Astrocyte (in vitro differentiated cells and primary cell): ENCODE measurements around the gene CNTNAP2. TPM values are rescaled to one million over a fixed set of nuclear protein-coding genes. Genes with fewer than 3 reads are reported as not detected.

Source experiments
- DNase-seq: peaks from one replicate; pipeline ENCODE4 v3.0.0-alpha.2; 2010; ENCODE audit warnings: low read depth
- FAIRE-seq: peaks from 2 replicates; lab custom pipeline; 2011; peaks lifted over from hg19 to GRCh38; lab: Jason Lieb, UNC
- H2AFZ ChIP-seq: 2 replicates; pipeline ENCODE4 v1.6.0; 2012; ENCODE audit warnings: low read depth, low read length, inconsistent platforms
- H3K27ac ChIP-seq: 2 replicates; pipeline ENCODE4 v1.5.1; 2011; ENCODE audit warnings: low read depth, low read length, inconsistent platforms
- H3K27me3 ChIP-seq: 2 replicates; pipeline ENCODE4 v1.6.0; 2011; ENCODE audit warnings: low read length, inconsistent platforms; ENCODE audit not compliant: insufficient read depth
- H3K36me3 ChIP-seq: 2 replicates; pipeline ENCODE4 v1.5.1; 2011; ENCODE audit warnings: low read length, inconsistent platforms; ENCODE audit not compliant: insufficient read depth
- H3K4me1 ChIP-seq: 2 replicates; pipeline ENCODE4 v1.5.1; 2011; ENCODE audit warnings: low read length, inconsistent platforms; ENCODE audit not compliant: insufficient read depth
- H3K4me2 ChIP-seq: 2 replicates; pipeline ENCODE4 v1.6.0; 2012; ENCODE audit warnings: low read length, inconsistent platforms
- H3K4me3 ChIP-seq: 2 replicates; pipeline ENCODE4 v1.5.1; 2011; ENCODE audit warnings: low read depth, mild to moderate bottlenecking, low read length, inconsistent platforms; ENCODE audit not compliant: insufficient read depth
- H3K79me2 ChIP-seq: 2 replicates; pipeline ENCODE4 v1.6.0; 2012; ENCODE audit warnings: mild to moderate bottlenecking, low read length, inconsistent platforms; ENCODE audit not compliant: insufficient read depth
- H3K9ac ChIP-seq: 2 replicates; pipeline ENCODE4 v1.6.0; 2012; ENCODE audit warnings: mild to moderate bottlenecking, low read length, inconsistent platforms
- H3K9me3 ChIP-seq: 2 replicates; pipeline ENCODE4 v1.5.1; 2012; ENCODE audit warnings: low read depth, mild to moderate bottlenecking, low read length, inconsistent platforms; ENCODE audit not compliant: insufficient read depth
- H4K20me1 ChIP-seq: 2 replicates; pipeline ENCODE4 v1.6.0; 2012; ENCODE audit warnings: low read length, inconsistent platforms; ENCODE audit not compliant: insufficient read depth
- H3K27ac Mint-ChIP-seq: one replicate; pipeline ENCODE4 v1.8.0; 2021; ENCODE audit warnings: mild to moderate bottlenecking, mixed read lengths; ENCODE audit not compliant: unreplicated experiment
- H3K27me3 Mint-ChIP-seq: one replicate; pipeline ENCODE4 v1.8.0; 2021; ENCODE audit warnings: low read depth, mixed read lengths; ENCODE audit not compliant: unreplicated experiment
- H3K36me3 Mint-ChIP-seq: one replicate; pipeline ENCODE4 v1.8.0; 2021; ENCODE audit warnings: low read depth, mixed read lengths; ENCODE audit not compliant: unreplicated experiment
- H3K4me1 Mint-ChIP-seq: one replicate; pipeline ENCODE4 v1.8.0; 2021; ENCODE audit warnings: low read depth, mixed read lengths; ENCODE audit not compliant: unreplicated experiment
- H3K4me3 Mint-ChIP-seq: one replicate; pipeline ENCODE4 v1.8.0; 2021; ENCODE audit warnings: mild to moderate bottlenecking, moderate library complexity, mixed read lengths; ENCODE audit not compliant: unreplicated experiment
- H3K9me3 Mint-ChIP-seq: one replicate; pipeline ENCODE4 v1.8.0; 2021; ENCODE audit warnings: mild to moderate bottlenecking, mixed read lengths; ENCODE audit not compliant: unreplicated experiment
- CTCF ChIP-seq: IDR thresholded peaks from 2 replicates; pipeline ENCODE4 v1.5.1; 2011; ENCODE audit warnings: low read depth, mild to moderate bottlenecking, inconsistent platforms, low read length, moderate library complexity; ENCODE audit not compliant: insufficient read depth
- EZH2 ChIP-seq: IDR thresholded peaks from 2 replicates; pipeline ENCODE4 v1.6.1; 2012; ENCODE audit warnings: mild to moderate bottlenecking, low read length, inconsistent platforms; ENCODE audit not compliant: insufficient read depth
- total RNA-seq: library from RNA; stranded (reverse); gene quantifications from 2 replicates; pipeline ENCODE4 v1.2.1, GENCODE V29; 2021

Gene CNTNAP2
- total RNA-seq, 1 donor from 2014 or later = 20.0 TPM

- Histone ChIP-seq H4K20me1 (no peaks in the 10 kb centered on the region), H3K9ac (no peak overlapping the region), H3K27me3 (no peaks in the 10 kb centered on the region), H3K9me3 (no peaks in the 10 kb centered on the region), H2AFZ (no peak overlapping the region), H3K36me3 (no peaks in the 10 kb centered on the region), H3K27ac (no peak overlapping the region), H3K4me3 (no peak overlapping the region), H3K4me1 (no peaks in the 10 kb centered on the region), H3K79me2 (no peaks in the 10 kb centered on the region), H3K4me2 (no peak overlapping the region)
- TF ChIP-seq CTCF = no peak
- no peak for TF ChIP-seq EZH2
- H3K4me3 Mint-ChIP-seq = no peak overlapping the region
- no peaks in the 10 kb centered on the region for H3K27me3 Mint-ChIP-seq
- DNase-seq (no peak), FAIRE-seq (no peak)
- H3K27ac Mint-ChIP-seq = no peak overlapping the region
- H3K36me3 Mint-ChIP-seq = no peaks in the 10 kb centered on the region
- no peaks in the 10 kb centered on the region for H3K9me3 Mint-ChIP-seq
- H3K4me1 Mint-ChIP-seq = no peaks in the 10 kb centered on the region
These were observed 891.9 kb downstream of the CNTNAP2 start for GRCh38 chr7:147008530-147008929.

GRCh38 chr7:147012666-147013065 is 896.1 kb downstream of the CNTNAP2 start:
- no peaks in the 10 kb centered on the region for H4K20me1 ChIP-seq
- no peak overlapping the region for H3K27ac Mint-ChIP-seq
- no peaks in the 10 kb centered on the region for H3K9me3 Mint-ChIP-seq
- H3K36me3 ChIP-seq = no peaks in the 10 kb centered on the region
- TF ChIP-seq EZH2 (no peak), CTCF (no peak)
- FAIRE-seq = no peak
- peaks cover 2% of the 10 kb centered on the region for H3K4me1 Mint-ChIP-seq
- no peak overlapping the region for H3K27ac ChIP-seq
- H3K4me1 ChIP-seq = no peaks in the 10 kb centered on the region
- H3K4me3 ChIP-seq = no peak overlapping the region
- no peaks in the 10 kb centered on the region for H3K36me3 Mint-ChIP-seq
- no peaks in the 10 kb centered on the region for H3K27me3 Mint-ChIP-seq
- no peak overlapping the region for H3K4me3 Mint-ChIP-seq
- no peak for DNase-seq
- H3K9me3 ChIP-seq = no peaks in the 10 kb centered on the region
- H3K79me2 ChIP-seq = no peaks in the 10 kb centered on the region
- no peak overlapping the region for H3K9ac ChIP-seq
- no peak overlapping the region for H3K4me2 ChIP-seq
- no peaks in the 10 kb centered on the region for H3K27me3 ChIP-seq
- no peak overlapping the region for H2AFZ ChIP-seq

- no peaks in the 10 kb centered on the region for H3K36me3 ChIP-seq
- no peaks in the 10 kb centered on the region for H4K20me1 ChIP-seq
- no peak overlapping the region for H3K4me2 ChIP-seq
- Mint-ChIP-seq H3K27ac (no peak overlapping the region), H3K9me3 (no peaks in the 10 kb centered on the region), H3K36me3 (no peaks in the 10 kb centered on the region), H3K4me1 (peaks cover 2% of the 10 kb centered on the region), H3K4me3 (no peak overlapping the region), H3K27me3 (no peaks in the 10 kb centered on the region)
- H2AFZ ChIP-seq = no peak overlapping the region
- no peak for TF ChIP-seq CTCF
- no peak for TF ChIP-seq EZH2
- H3K4me3 ChIP-seq = no peak overlapping the region
- H3K27me3 ChIP-seq = no peaks in the 10 kb centered on the region
- no peaks in the 10 kb centered on the region for H3K79me2 ChIP-seq
- no peaks in the 10 kb centered on the region for H3K4me1 ChIP-seq
- no peak overlapping the region for H3K27ac ChIP-seq
- no peak overlapping the region for H3K9ac ChIP-seq
- FAIRE-seq = no peak
- peak; percentile 6 for DNase-seq
- no peaks in the 10 kb centered on the region for H3K9me3 ChIP-seq
These were observed 897.2 kb downstream of the CNTNAP2 start for GRCh38 chr7:147013825-147014224.
